ENCODE data around the gene CENPP. TPM values are rescaled to one million over a fixed set of nuclear protein-coding genes. Genes with fewer than 3 reads are reported as not detected.

CENPP gene
- total RNA-seq, 1 experiment from 2014 or later: 14.3 TPM

GRCh38 chr9:92507005-92507404 is 181.3 kb downstream of the CENPP start (continued):
- no peak for TF ChIP-seq ARID4B (CRISPR knock-in tag; IDR thresholded peaks at IDR 0.05; ENCODE audit: borderline replicate concordance)
- no peak for TF ChIP-seq ZNF425 (CRISPR knock-in tag; conservative IDR thresholded peaks at IDR 0.05)

- H3K36me3 Mint-ChIP-seq: no peaks in the 10 kb centered on the region
- no peak overlapping the region for H3K4me3 Mint-ChIP-seq
- no peak overlapping the region; the same call in 1 of the 2 replicates for H3K27ac Mint-ChIP-seq
- CTCF ChIA-PET: interaction anchor here (0.9 kb wide), 1 partner anchor 38 kb away, joined by 3 read pairs; no protein-coding TSS in a partner anchor
- ATAC-seq: no peak
- DNase-seq (ENCODE audit: low spot score): no peak
- H3K9me3 Mint-ChIP-seq: no peaks in the 10 kb centered on the region
- no peak for TF ChIP-seq ZSCAN18 (CRISPR knock-in tag; IDR thresholded peaks at IDR 0.05)
- no peaks in the 10 kb centered on the region for H3K27me3 Mint-ChIP-seq (ENCODE audit: low read depth)
- peaks cover 14% of the 10 kb centered on the region for H3K4me1 Mint-ChIP-seq
- POLR2A ChIA-PET: no interaction called here
Measured at GRCh38 chr9:92507496-92507895, 181.7 kb downstream of the CENPP start.

GRCh38 chr9:92508018-92508820 is 182.5 kb downstream of the CENPP start:
- Mint-ChIP-seq H3K27me3 (ENCODE audit: low read depth) (no peaks in the 10 kb centered on the region), H3K4me3 (no peak overlapping the region), H3K9me3 (no peaks in the 10 kb centered on the region), H3K36me3 (no peaks in the 10 kb centered on the region), H3K27ac (peak overlapping the region; percentile 12; the same call in 1 of the 2 replicates), H3K4me1 (peaks cover 14% of the 10 kb centered on the region)
- ATAC-seq: no peak
- DNase-seq (ENCODE audit: low spot score): no peak
- TF ChIP-seq ZNF263 (CRISPR knock-in tag; IDR thresholded peaks at IDR 0.05; ENCODE audit: low read depth): no peak
- peak; percentile 37; the same call in 1 of the 2 replicates for TF ChIP-seq ZNF423 (CRISPR knock-in tag; IDR thresholded peaks at IDR 0.05)
- ChIA-PET POLR2A (no interaction called here), CTCF (interaction anchor here (0.9 kb wide), 1 partner anchor 37 kb away, joined by 3 read pairs; no protein-coding TSS in a partner anchor)

GRCh38 chr9:92509050-92509449 is 183.3 kb downstream of the CENPP start:
- Mint-ChIP-seq H3K9me3 (no peaks in the 10 kb centered on the region), H3K27ac (no peak overlapping the region), H3K4me1 (peaks cover 10% of the 10 kb centered on the region), H3K36me3 (no peaks in the 10 kb centered on the region), H3K27me3 (ENCODE audit: low read depth) (no peaks in the 10 kb centered on the region), H3K4me3 (no peak overlapping the region)
- DNase-seq (ENCODE audit: low spot score) (no peak), ATAC-seq (no peak)
- ChIA-PET CTCF (no interaction called here), POLR2A (no interaction called here)
- TF ChIP-seq USF2 (CRISPR knock-in tag; IDR thresholded peaks at IDR 0.05): no peak
- no peak for TF ChIP-seq ZNF512 (CRISPR knock-in tag; IDR thresholded peaks at IDR 0.05; ENCODE audit: borderline replicate concordance)
- TF ChIP-seq E2F4 (CRISPR knock-in tag; IDR thresholded peaks at IDR 0.05; ENCODE audit: borderline replicate concordance, low read depth): no peak
- TF ChIP-seq E2F5 (CRISPR knock-in tag; IDR thresholded peaks at IDR 0.05): no peak
- TF ChIP-seq SP1 (CRISPR knock-in tag; conservative IDR thresholded peaks at IDR 0.05): no peak
- no peak for TF ChIP-seq ZNF138 (CRISPR knock-in tag; conservative IDR thresholded peaks at IDR 0.05)
- no peak for TF ChIP-seq SMAD4 (CRISPR knock-in tag; IDR thresholded peaks at IDR 0.05)
- no peak for TF ChIP-seq HMGXB4 (CRISPR knock-in tag; IDR thresholded peaks at IDR 0.05)
